Activated T-cell treated with anti-CD3 and anti-CD28 coated beads, Interleukin-2, amount 50 U/mL, for 24 hours (primary cell): ENCODE measurements around the gene CRACR2B.

Source experiments
- DNase-seq: peaks from one replicate; pipeline ENCODE4 v3.0.0-alpha.2; 2020
- H3K27ac Mint-ChIP-seq: 2 replicates; pipeline ENCODE4 v1.8.0; 2020; ENCODE audit warnings: mild to moderate bottlenecking, mixed read lengths
- H3K27me3 Mint-ChIP-seq: 2 replicates; pipeline ENCODE4 v1.8.0; 2020; ENCODE audit warnings: mixed read lengths
- H3K36me3 Mint-ChIP-seq: 2 replicates; pipeline ENCODE4 v1.8.0; 2020; ENCODE audit warnings: low read depth, mixed read lengths
- H3K4me1 Mint-ChIP-seq: 2 replicates; pipeline ENCODE4 v1.8.0; 2020; ENCODE audit warnings: low read depth, mixed read lengths
- H3K4me3 Mint-ChIP-seq: 2 replicates; pipeline ENCODE4 v1.8.0; 2020; ENCODE audit warnings: mild to moderate bottlenecking, moderate library complexity, mixed read lengths
- H3K9me3 Mint-ChIP-seq: 2 replicates; pipeline ENCODE4 v1.8.0; 2020; ENCODE audit warnings: mixed read lengths

CRACR2B gene

DNA sequence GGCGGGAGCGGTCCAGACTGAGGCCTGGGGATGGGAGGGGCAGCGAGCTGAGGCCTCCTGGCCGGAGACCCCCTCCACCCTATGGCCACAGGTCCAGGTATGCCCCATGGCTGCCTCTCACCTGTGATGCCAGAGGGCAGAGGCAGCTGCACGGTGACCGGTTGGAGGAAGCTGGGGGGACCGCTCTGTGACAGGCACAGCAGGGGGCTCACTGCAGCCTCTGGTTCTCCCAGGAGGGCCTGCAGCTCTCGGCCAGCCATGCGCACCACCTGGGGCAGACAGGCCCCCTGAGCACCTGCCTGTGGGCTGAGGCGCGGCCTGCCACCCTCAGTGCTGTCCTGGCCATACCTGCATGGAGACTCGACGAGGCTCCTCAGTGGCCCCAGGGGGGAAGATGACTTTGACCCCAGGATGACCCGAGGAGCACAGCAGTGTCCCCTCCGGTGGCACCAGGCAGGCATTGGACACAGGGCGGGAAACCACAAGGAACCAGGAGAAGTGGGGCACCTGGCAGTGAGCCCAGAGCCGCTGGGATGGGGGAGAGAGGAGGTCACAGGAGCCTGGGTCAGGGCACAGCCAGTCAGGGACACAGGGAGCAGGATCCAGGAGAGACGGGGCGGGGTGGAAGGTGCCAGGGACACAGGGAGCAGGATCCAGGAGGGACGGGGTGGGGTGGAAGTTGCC lies 26.5 kb upstream of the CRACR2B start:
- Mint-ChIP-seq H3K4me3 (no peak overlapping the region), H3K27me3 (no peaks in the 10 kb centered on the region), H3K36me3 (peaks cover 43% of the 10 kb centered on the region), H3K9me3 (no peaks in the 10 kb centered on the region), H3K4me1 (peaks cover 20% of the 10 kb centered on the region), H3K27ac (no peak overlapping the region)
- DNase-seq, result no peak

- Mint-ChIP-seq H3K36me3 (peaks cover 40% of the 10 kb centered on the region), H3K9me3 (no peaks in the 10 kb centered on the region), H3K4me1 (peaks cover 14% of the 10 kb centered on the region), H3K27ac (no peak overlapping the region), H3K27me3 (no peaks in the 10 kb centered on the region), H3K4me3 (no peak overlapping the region)
- no peak for DNase-seq
These were observed 25.6 kb upstream of the CRACR2B start for GRCh38 chr11:802018-802617.

GRCh38 chr11:802693-803466 lies 24.8 kb upstream of the CRACR2B start:
- no peak for DNase-seq
- Mint-ChIP-seq H3K27me3 (no peaks in the 10 kb centered on the region), H3K4me3 (peak overlapping the region; percentile 84), H3K36me3 (peaks cover 43% of the 10 kb centered on the region), H3K9me3 (no peaks in the 10 kb centered on the region), H3K27ac (no peak overlapping the region), H3K4me1 (peaks cover 18% of the 10 kb centered on the region)

- no peaks in the 10 kb centered on the region for H3K27me3 Mint-ChIP-seq
- no peak for DNase-seq
- no peaks in the 10 kb centered on the region for H3K9me3 Mint-ChIP-seq
- peaks cover 45% of the 10 kb centered on the region for H3K36me3 Mint-ChIP-seq
- H3K4me3 Mint-ChIP-seq, result peak overlapping the region; percentile 84
- H3K27ac Mint-ChIP-seq, result no peak overlapping the region
- peaks cover 22% of the 10 kb centered on the region for H3K4me1 Mint-ChIP-seq
These were observed 24.3 kb upstream of the CRACR2B start for GRCh38 chr11:803467-803742.

DNA sequence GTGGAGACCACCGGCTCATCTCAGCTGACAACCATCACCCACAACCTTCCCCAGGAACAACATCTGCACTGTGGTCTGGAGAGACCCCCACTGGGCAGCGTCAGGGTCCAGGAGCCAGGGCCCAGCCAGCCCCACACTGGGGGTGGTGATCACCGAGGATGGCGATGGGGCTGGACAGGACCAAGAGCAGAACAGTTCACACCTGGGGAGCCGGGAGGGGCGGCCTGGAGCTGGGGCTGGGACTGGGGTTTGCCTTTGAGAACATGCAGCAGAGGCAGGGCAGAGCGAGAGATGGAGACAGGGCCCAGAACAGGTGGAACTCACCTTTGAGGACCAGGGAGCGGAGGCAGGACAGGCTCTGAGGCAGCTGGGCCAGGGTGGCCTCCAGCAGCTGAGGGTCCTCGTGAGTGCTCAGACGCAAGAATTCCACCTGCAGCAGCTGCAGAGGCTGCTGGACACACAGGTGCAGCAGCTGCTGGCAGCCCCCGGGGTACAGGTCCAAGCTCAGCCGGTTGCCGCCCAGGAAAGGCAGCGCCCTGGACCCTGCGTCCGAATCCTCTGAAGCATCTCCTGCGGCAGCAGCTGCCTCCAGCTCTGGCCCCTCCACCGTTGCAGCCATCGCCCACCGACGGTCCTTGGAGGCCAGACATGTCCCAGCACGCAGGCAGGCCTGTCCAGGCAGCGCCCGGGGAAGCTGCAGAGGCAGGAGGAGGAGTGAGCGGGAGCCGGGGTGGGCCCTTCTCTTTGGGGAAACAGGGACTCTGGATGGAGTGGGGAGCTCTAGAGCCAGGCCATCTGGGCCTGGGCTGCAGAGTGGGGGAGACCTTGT lies 23.7 kb upstream of the CRACR2B start:
- DNase-seq, result no peak
- Mint-ChIP-seq H3K9me3 (no peaks in the 10 kb centered on the region), H3K36me3 (peaks cover 50% of the 10 kb centered on the region), H3K4me3 (peak overlapping the region; percentile 84), H3K27me3 (no peaks in the 10 kb centered on the region), H3K27ac (peak overlapping the region; percentile 74), H3K4me1 (peaks cover 26% of the 10 kb centered on the region)

- no peak for DNase-seq
- Mint-ChIP-seq H3K9me3 (no peaks in the 10 kb centered on the region), H3K27ac (peak overlapping the region; percentile 74), H3K4me1 (peaks cover 26% of the 10 kb centered on the region), H3K27me3 (no peaks in the 10 kb centered on the region), H3K4me3 (peak overlapping the region; percentile 84), H3K36me3 (peaks cover 49% of the 10 kb centered on the region)
These were observed 23.1 kb upstream of the CRACR2B start for GRCh38 chr11:804599-804964.

GRCh38 chr11:808427-809286 lies 19.1 kb upstream of the CRACR2B start:
- H3K36me3 Mint-ChIP-seq, result peaks cover 56% of the 10 kb centered on the region
- H3K9me3 Mint-ChIP-seq, result no peaks in the 10 kb centered on the region
- H3K4me3 Mint-ChIP-seq, result peak overlapping the region; percentile 89
- peak; percentile 54 for DNase-seq
- H3K27ac Mint-ChIP-seq, result peak overlapping the region; percentile 99
- H3K4me1 Mint-ChIP-seq, result peaks cover 48% of the 10 kb centered on the region
- no peaks in the 10 kb centered on the region for H3K27me3 Mint-ChIP-seq

GRCh38 chr11:809287-810039 lies 18.3 kb upstream of the CRACR2B start, which contains the start of gene RPLP2:
RPLP2 (plus strand) TSS chr11:809967; CDS start chr11:810235, 268 bp downstream.
- peak within 1 kb of the TSS; percentile 89 for H3K4me3 Mint-ChIP-seq
- peaks cover 46% of the 10 kb centered on the region for H3K4me1 Mint-ChIP-seq
- peak; percentile 99 for DNase-seq
- no peaks in the 10 kb centered on the region for H3K27me3 Mint-ChIP-seq
- peak within 1 kb of the TSS; percentile 99 for H3K27ac Mint-ChIP-seq
- H3K36me3 Mint-ChIP-seq, result peaks cover 62% of the 10 kb centered on the region
- no peaks in the 10 kb centered on the region for H3K9me3 Mint-ChIP-seq

GRCh38 chr11:810040-810567 lies 17.6 kb upstream of the CRACR2B start:
- no peaks in the 10 kb centered on the region for H3K9me3 Mint-ChIP-seq
- H3K4me3 Mint-ChIP-seq, result peak overlapping the region; percentile 89
- no peak for DNase-seq
- peak overlapping the region; percentile 99 for H3K27ac Mint-ChIP-seq
- peaks cover 44% of the 10 kb centered on the region for H3K4me1 Mint-ChIP-seq
- peaks cover 69% of the 10 kb centered on the region for H3K36me3 Mint-ChIP-seq
- no peaks in the 10 kb centered on the region for H3K27me3 Mint-ChIP-seq

DNA sequence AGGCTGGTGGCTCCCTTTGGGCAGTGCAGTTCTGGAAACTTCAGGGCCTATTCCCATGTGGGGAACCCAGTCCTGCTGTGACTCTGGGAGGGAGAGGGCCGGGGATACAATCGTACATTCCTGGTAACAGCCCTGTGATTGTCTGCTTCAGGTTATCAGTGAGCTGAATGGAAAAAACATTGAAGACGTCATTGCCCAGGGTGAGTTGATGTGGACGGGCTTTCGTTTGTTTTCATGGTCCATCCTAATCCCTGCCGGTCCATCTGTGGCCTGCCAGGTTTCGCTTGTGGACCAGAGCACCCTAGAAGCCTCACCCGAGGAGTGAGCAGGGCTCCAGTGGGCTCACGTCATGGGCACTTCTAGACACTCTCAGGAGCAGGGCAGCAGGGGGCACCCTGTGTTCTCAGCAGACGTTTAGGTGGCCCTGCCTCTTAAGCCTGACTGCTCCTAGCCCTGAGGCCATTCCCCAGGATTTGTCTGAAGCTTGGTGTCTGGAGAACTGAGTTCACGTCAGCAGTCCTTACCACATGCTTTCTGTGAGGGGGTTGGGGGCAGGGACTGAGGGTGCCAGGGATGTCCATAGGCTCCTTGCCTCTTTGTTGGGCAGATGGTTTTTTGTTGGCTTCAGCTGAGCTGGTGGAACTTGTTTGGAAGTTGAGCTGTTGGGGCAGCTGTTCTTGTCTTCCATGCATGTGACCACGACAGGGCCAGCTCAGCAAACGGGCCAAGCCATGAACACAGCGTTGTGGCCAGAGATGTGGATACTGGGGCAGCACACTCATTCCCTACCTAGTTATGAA lies 16.1 kb upstream of the CRACR2B start:
- Mint-ChIP-seq H3K27me3 (no peaks in the 10 kb centered on the region), H3K4me1 (peaks cover 36% of the 10 kb centered on the region), H3K27ac (peak overlapping the region; percentile 96), H3K4me3 (peak overlapping the region; percentile 89), H3K36me3 (peaks cover 79% of the 10 kb centered on the region), H3K9me3 (no peaks in the 10 kb centered on the region)
- DNase-seq, result peak; percentile 43

- H3K27ac Mint-ChIP-seq, result peak overlapping the region; percentile 96
- no peaks in the 10 kb centered on the region for H3K9me3 Mint-ChIP-seq
- H3K27me3 Mint-ChIP-seq, result no peaks in the 10 kb centered on the region
- peaks cover 36% of the 10 kb centered on the region for H3K4me1 Mint-ChIP-seq
- peak overlapping the region; percentile 89 for H3K4me3 Mint-ChIP-seq
- peaks cover 79% of the 10 kb centered on the region for H3K36me3 Mint-ChIP-seq
- no peak for DNase-seq
These were observed 15.3 kb upstream of the CRACR2B start for GRCh38 chr11:812390-812789.

DNA sequence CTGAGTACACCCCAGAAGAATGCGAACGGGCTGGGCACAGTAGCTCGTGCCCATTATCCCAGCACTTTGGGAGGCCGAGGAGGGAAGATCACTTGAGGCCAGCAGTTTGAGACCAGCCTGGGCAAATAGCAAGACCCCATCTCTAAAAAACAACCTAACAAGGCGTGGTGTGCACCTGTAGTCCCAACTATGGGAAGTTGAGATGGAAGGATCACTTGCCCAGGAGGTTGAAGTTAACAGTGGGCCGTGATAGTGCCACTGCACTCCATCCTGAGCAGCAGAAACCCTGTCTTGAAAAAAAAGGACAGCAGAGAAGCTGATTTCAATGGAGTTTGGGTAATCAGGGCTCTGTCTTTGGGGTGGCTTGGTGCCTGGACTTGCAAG lies 14.7 kb upstream of the CRACR2B start:
- peak overlapping the region; percentile 96 for H3K27ac Mint-ChIP-seq
- peaks cover 75% of the 10 kb centered on the region for H3K36me3 Mint-ChIP-seq
- no peaks in the 10 kb centered on the region for H3K27me3 Mint-ChIP-seq
- DNase-seq, result no peak
- H3K4me1 Mint-ChIP-seq, result peaks cover 31% of the 10 kb centered on the region
- H3K9me3 Mint-ChIP-seq, result no peaks in the 10 kb centered on the region
- H3K4me3 Mint-ChIP-seq, result peak overlapping the region; percentile 89
